Pancreas (tissue), 10 donors: ENCODE measurements around the gene UGT1A9. TPM values are rescaled to one million over a fixed set of nuclear protein-coding genes. Genes with fewer than 3 reads are reported as not detected.
A peak's percentile ranks its signal among the peaks of the same experiment; 100 is the strongest.

Experiments used
- ATAC-seq, 4 donors: fragments of 200-7000 bp; cut with Tn5 transposase; one replicate each; pipeline versions ENCODE4 v1.8.0 to v1.9.1; 2020; ENCODE audit warnings: mild to moderate bottlenecking in 4 of 4, moderate library complexity in 4 of 4
- DNase-seq, 6 donors: peaks; one replicate each; pipeline ENCODE4 v3.0.0-alpha.2; 2020
- FAIRE-seq: peaks from 2 replicates; lab custom pipeline; 2012; peaks lifted over from hg19 to GRCh38; lab: Jason Lieb, UNC
- H3K27ac ChIP-seq, 4 donors: fragments of 200-600 bp; sonication (generic); 1 replicate in 3 of 4; 2 replicates in 1 of 4; pipeline versions ENCODE4 v1.5.0 to v1.8.0; 2020
- H3K27me3 ChIP-seq, 4 donors: fragments of 200-600 bp; one replicate each; pipeline ENCODE4 v1.8.0; 2021
- H3K36me3 ChIP-seq, 3 donors: fragments of 200-600 bp; sonication (generic) in 1 of 3; one replicate each; pipeline versions ENCODE4 v1.5.0 to v1.8.0; 2020 to 2021
- H3K4me1 ChIP-seq, 3 donors: fragments of 200-600 bp; one replicate each; pipeline ENCODE4 v1.8.0; 2021
- H3K4me3 ChIP-seq, 4 donors: fragments of 200-600 bp; sonication (generic) in 2 of 4; one replicate each; pipeline versions ENCODE4 v1.5.0 to v1.8.0; 2020 to 2021
- H3K9me3 ChIP-seq, 4 donors: fragments of 200-600 bp; one replicate each; pipeline ENCODE4 v1.8.0; 2021
- CTCF ChIP-seq, 4 donors: fragments of 200-600 bp; sonication (generic) in 3 of 4; IDR thresholded peaks; one replicate each; pipeline versions ENCODE4 v1.5.0 to v1.8.0; 2021; ENCODE audit warnings: antibody characterized with exemption in 4 of 4
- WGBS, 2 donors: extraction: QIAGEN DNeasy Blood & Tissue Kit; methylation state at CpG; one replicate each; pipeline ENCODE4 v1.1.7; 2013; 5-methylcytosine and 5-hydroxymethylcytosine counted together
- intact Hi-C, 3 donors: fragments of 100-400 bp; cut with DNase I; formaldehyde crosslinking; loops; one replicate each; pipeline versions ENCODE4 v1.11.1 to v1.14.2; 2022
- polyA plus RNA-seq, 2 donors: library from polyadenylated mRNA; stranded (reverse); fragments of 200-250 nt; gene quantifications; one replicate each; pipeline ENCODE4 v1.2.3, GENCODE V29; 2013
- total RNA-seq, 6 donors: library from RNA; stranded (reverse); fragmentation: NEBNext Ultra II Directional in 4 of 6; extraction: Animal tissue kit (Norgen Biotek cat#: 25700) in 4 of 6; gene quantifications; one replicate each; pipeline versions ENCODE4 v1.2.1 to v1.2.4, GENCODE V29; 2021 to 2023
- donor health status: healthy with polysubstance abuse.
- donor health status: DM: no; HTN: no; CAD: no; lungs with moderate emphysema.
- donor health status: DM: no; HTN: no; CAD: no.
- donor health status: control.
- donor health status: control.
- donor health status: Bipolar disorder and iron deficiency.
- donor health status: DM: yes; HTN: yes; CAD: no.
- donor health status: DM: no; HTN: no; CAD: no.
- donor health status: DM: no; HTN: no; CAD: no.
- donor health status: DM: yes; HTN: yes; CAD: no.

UGT1A9 gene
- total and polyA plus RNA-seq, 8 donors, result 0.09 TPM; not detected in 7

DNA sequence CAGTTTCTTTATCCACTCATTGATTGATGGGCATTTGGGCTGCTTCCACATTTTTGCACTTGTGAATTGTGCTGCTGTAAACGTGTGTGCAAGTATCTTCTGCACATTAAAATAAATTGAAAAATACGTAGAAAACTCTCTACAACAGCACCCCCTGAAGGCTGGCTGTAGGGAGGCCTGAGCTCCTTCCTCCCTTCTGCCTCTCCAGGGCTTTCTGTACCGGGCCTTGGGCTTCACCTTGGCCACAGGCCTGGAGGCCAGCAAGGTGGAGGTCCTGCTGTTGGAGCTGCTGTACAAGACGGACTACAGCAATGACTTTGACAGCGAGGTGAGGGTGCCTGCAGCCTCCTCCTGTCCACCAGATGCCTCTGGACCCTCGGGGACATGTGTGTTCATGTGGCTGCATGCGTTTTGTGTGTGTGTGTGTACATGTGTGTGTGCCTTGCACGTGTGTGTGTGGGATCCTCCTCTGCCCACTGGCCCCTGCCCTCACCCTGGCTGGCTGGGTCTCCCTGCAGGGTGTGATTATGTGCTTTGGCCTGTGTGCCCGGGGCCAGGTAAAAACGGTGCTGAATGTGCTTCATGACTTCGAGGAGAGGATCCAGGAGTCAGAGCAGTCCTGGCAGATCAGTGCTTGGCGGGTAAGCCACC is 135.6 kb downstream of the UGT1A9 start:
- no peak for TF ChIP-seq CTCF (IDR thresholded peaks at IDR 0.05)
- no peaks in the 10 kb centered on the region for H3K36me3 ChIP-seq

GRCh38 chr2:233807966-233808935 is 136.6 kb downstream of the UGT1A9 start:
- Histone ChIP-seq H3K9me3 (no peaks in the 10 kb centered on the region), H3K27ac (no peak overlapping the region), H3K36me3 (no peaks in the 10 kb centered on the region), H3K4me3 (no peak overlapping the region), H3K4me1 (no peaks in the 10 kb centered on the region), H3K27me3 (no peaks in the 10 kb centered on the region)
- no peak for TF ChIP-seq CTCF (IDR thresholded peaks at IDR 0.05)
- 61 to 74% methylated on average over 10 of the region's 10 CpGs for WGBS, 2 donors
- intact Hi-C loops, result no loop called here
- FAIRE-seq (no peak), ATAC-seq (no peak), DNase-seq (peak in 4 of 6 donors; percentile 3 to 21 (median 12))

More for the DNA sequence above, 135.6 kb downstream of the UGT1A9 start:
- Histone ChIP-seq H3K9me3 (no peaks in the 10 kb centered on the region), H3K4me1 (no peaks in the 10 kb centered on the region), H3K4me3 (no peak overlapping the region), H3K27me3 (no peaks in the 10 kb centered on the region), H3K27ac (no peak overlapping the region)
- intact Hi-C loops, result no loop called here
- no peak for ATAC-seq
- no peak for FAIRE-seq
- 55 to 62% methylated on average over 12 of the region's 12 CpGs for WGBS, 2 donors
- DNase-seq, result peak in 3 of 6 donors; percentile 2 to 39 (median 29)

- intact Hi-C loops, result no loop called here
- Histone ChIP-seq H3K4me1 (no peaks in the 10 kb centered on the region), H3K9me3 (no peaks in the 10 kb centered on the region), H3K36me3 (no peaks in the 10 kb centered on the region), H3K4me3 (no peak overlapping the region), H3K27me3 (no peaks in the 10 kb centered on the region), H3K27ac (no peak overlapping the region)
- FAIRE-seq (no peak), ATAC-seq (no peak), DNase-seq (peak in 1 of 6 donors; percentile 17)
- TF ChIP-seq CTCF (IDR thresholded peaks at IDR 0.05), result no peak
- WGBS, 2 donors, result 73 to 82% methylated on average over 6 of the region's 6 CpGs
Observed at GRCh38 chr2:233810385-233810784, 138.7 kb downstream of the UGT1A9 start.

- FAIRE-seq (no peak), ATAC-seq (no peak), DNase-seq (peak in 3 of 6 donors; percentile 2 to 25 (median 5))
- Histone ChIP-seq H3K27me3 (no peaks in the 10 kb centered on the region), H3K4me3 (no peak overlapping the region), H3K4me1 (no peaks in the 10 kb centered on the region), H3K36me3 (no peaks in the 10 kb centered on the region), H3K9me3 (no peaks in the 10 kb centered on the region), H3K27ac (no peak overlapping the region)
- no peak for TF ChIP-seq CTCF (IDR thresholded peaks at IDR 0.05)
- intact Hi-C loops, result no loop called here
- 52 to 66% methylated on average over 4 of the region's 4 CpGs for WGBS, 2 donors
Observed at GRCh38 chr2:233811087-233811486, 139.4 kb downstream of the UGT1A9 start.
